ENCODE data around the gene PCLAF. TPM values are rescaled to one million over a fixed set of nuclear protein-coding genes. Genes with fewer than 3 reads are reported as not detected.
"Not testable (repeated sequence)": the region's sequence is repeated elsewhere in the genome, so short reads cannot be mapped to it uniquely, and the experiment has no call there.

The PCLAF gene
- total and polyA plus RNA-seq, 12 donors = 0.17 to 4.5 (median 0.67) TPM; not detected in 5

DNA sequence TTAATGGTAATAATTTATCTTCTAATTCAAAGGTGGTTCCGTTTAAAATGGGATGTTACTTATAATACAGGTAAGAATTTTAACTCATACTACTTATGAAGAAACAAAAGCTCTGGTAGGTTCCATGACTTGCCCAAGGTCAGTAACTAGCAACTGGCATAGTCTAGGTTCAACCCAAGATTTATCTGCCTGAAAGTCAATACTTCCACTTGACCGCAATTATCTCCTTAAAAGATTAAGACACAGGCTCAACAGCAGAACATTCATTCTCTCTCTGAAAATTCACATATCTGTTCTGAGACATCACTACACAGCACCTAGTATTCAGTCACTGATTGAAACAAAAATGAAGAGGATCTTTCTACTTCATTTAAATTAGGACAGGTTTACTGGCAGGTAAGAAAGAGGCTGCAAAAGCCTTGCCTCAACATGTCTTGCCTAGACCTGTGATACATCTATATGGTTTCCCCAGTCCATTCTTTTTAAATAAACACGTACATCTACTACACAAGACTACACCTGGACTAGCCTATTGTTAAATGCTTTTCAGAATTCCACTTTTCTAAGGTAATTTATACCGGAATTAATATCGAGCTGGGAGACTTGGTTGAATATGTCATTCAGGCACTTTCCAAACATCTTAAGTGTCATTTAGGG is 26.4 kb downstream of the PCLAF start:
- 32% methylated on average over 5 of the region's 5 CpGs for WGBS, 2 donors
- peak overlapping the region in 7 of 10 donors; percentile 65 to 88 (median 80) for H3K27ac ChIP-seq

DNA sequence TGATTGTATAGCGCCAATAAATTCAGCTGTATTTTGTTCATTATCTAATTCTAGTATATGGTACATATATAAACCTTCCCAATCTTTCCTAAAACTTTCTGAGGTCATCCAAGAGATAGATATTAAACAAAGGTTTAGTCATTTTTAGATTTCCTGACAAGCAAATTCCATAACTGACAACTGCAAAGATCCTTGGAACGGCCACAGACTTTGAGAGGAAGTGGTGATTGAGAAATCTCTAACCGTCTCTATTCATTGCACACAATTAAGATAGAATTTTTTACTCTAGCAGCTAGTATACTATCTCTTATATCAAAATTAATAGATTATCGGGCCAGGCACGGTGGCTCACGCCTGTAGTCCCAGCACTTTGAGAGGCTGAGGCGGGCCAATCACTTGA is 30.0 kb downstream of the PCLAF start:
- Histone ChIP-seq H3K4me3 (no peak overlapping the region), H3K4me1 (peaks cover 0 to 38% (median 17%) of the 10 kb centered on the region in 9 donors), H3K36me3 (peaks cover 0 to 34% (median 0%) of the 10 kb centered on the region in 9 donors), H3K27ac (peak overlapping the region in 1 of 10 donors; percentile 32), H3K9me3 (no peaks in the 10 kb centered on the region), H3K27me3 (no peaks in the 10 kb centered on the region)
- no peak for ATAC-seq
- no peak for DNase-seq
- WGBS, 2 donors = 66 to 76% methylated on average over 7 of the region's 7 CpGs
- intact Hi-C loops (cut with DNase I) = loop anchor here in 4 of 10 donors (10.0 kb wide), 2 partner anchors 136 to 186 kb away; partner anchors contain the start of gene PPIB (in 1 of the 4)
- TF ChIP-seq, protein P1, sequence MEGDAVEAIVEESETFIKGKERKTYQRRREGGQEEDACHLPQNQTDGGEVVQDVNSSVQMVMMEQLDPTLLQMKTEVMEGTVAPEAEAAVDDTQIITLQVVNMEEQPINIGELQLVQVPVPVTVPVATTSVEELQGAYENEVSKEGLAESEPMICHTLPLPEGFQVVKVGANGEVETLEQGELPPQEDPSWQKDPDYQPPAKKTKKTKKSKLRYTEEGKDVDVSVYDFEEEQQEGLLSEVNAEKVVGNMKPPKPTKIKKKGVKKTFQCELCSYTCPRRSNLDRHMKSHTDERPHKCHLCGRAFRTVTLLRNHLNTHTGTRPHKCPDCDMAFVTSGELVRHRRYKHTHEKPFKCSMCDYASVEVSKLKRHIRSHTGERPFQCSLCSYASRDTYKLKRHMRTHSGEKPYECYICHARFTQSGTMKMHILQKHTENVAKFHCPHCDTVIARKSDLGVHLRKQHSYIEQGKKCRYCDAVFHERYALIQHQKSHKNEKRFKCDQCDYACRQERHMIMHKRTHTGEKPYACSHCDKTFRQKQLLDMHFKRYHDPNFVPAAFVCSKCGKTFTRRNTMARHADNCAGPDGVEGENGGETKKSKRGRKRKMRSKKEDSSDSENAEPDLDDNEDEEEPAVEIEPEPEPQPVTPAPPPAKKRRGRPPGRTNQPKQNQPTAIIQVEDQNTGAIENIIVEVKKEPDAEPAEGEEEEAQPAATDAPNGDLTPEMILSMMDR (IDR thresholded peaks at IDR 0.05) = no peak

More for the DNA sequence above, 26.4 kb downstream of the PCLAF start:
- intact Hi-C loops (cut with DNase I) = loop anchor here in 9 of 10 donors (2.0 to 10.0 kb wide), 5 partner anchors 32 to 190 kb away; partner anchors contain the start of genes PPIB (in 1 of the 9) and TRIP4 (in 1 of the 9)
- ATAC-seq (no peak), DNase-seq (no peak)
- TF ChIP-seq, protein P1 (IDR thresholded peaks at IDR 0.05) = no peak
- peaks cover 0 to 16% (median 0%) of the 10 kb centered on the region in 9 donors for H3K36me3 ChIP-seq
- H3K9me3 ChIP-seq = no peaks in the 10 kb centered on the region
- H3K27me3 ChIP-seq = no peaks in the 10 kb centered on the region
- H3K4me3 ChIP-seq = peak overlapping the region; percentile 54 to 93 (median 82)
- peaks cover 0 to 38% (median 22%) of the 10 kb centered on the region in 9 donors for H3K4me1 ChIP-seq

DNA sequence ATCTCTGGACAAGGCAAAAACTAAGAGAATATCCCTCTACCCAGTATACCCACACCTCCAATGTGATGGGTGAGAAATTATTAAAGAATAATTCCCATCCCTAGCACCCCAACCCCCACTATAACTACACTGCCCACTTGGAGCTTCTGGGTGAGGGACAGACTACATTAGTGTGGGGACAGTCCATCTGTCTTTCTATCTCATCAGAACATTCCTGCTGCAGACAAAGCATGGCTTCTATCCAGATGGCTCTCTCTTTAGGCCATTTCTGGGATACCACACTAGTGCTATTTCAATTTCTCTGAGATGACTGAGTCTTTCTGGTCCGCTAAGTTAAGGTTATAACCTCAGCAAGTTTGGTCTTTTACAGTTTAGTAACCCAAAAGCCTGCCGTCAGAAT is 31.9 kb downstream of the PCLAF start:
- Histone ChIP-seq H3K27me3 (no peaks in the 10 kb centered on the region), H3K27ac (no peak overlapping the region), H3K36me3 (peaks cover 0 to 34% (median 0%) of the 10 kb centered on the region in 9 donors), H3K4me1 (peaks cover 0 to 33% (median 14%) of the 10 kb centered on the region in 9 donors), H3K9me3 (no peaks in the 10 kb centered on the region), H3K4me3 (no peak overlapping the region)
- TF ChIP-seq, protein P1 (IDR thresholded peaks at IDR 0.05) = no peak
- WGBS, 2 donors = 90 to 97% methylated on average over 2 of the region's 2 CpGs
- intact Hi-C loops (cut with DNase I) = no loop called here
- no peak for DNase-seq
- peak in 2 of 8 donors; percentile 28 to 33 for ATAC-seq

DNA sequence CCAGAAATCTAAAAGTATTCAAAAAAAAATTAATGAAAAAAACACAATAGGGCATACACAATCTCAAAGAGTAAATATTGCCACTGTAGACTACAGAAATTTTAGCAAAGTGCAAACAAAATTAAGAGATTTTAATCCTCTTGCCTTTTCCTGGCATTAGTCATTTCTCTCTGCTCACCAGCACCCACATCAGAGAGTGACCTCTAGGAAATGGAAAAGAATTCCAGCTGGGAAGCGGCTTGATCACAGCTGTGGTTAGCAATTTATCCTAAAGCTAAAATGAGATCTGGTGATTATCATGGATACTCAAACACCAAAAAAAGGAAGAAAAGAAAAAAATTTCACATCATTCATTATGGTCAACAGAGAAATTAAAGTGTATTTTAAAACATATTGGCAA is 32.8 kb downstream of the PCLAF start:
- Histone ChIP-seq H3K4me3 (no peak overlapping the region), H3K27me3 (no peaks in the 10 kb centered on the region), H3K36me3 (peaks cover 0 to 30% (median 0%) of the 10 kb centered on the region in 9 donors), H3K27ac (no peak overlapping the region), H3K9me3 (no peaks in the 10 kb centered on the region), H3K4me1 (peaks cover 0 to 34% (median 10%) of the 10 kb centered on the region in 9 donors)
- TF ChIP-seq, protein P1 (IDR thresholded peaks at IDR 0.05) = no peak
- 96 to 100% methylated on average over 1 of the region's 1 CpG for WGBS, 2 donors
- intact Hi-C loops (cut with DNase I) = no loop called here
- ATAC-seq (no peak), DNase-seq (no peak)

DNA sequence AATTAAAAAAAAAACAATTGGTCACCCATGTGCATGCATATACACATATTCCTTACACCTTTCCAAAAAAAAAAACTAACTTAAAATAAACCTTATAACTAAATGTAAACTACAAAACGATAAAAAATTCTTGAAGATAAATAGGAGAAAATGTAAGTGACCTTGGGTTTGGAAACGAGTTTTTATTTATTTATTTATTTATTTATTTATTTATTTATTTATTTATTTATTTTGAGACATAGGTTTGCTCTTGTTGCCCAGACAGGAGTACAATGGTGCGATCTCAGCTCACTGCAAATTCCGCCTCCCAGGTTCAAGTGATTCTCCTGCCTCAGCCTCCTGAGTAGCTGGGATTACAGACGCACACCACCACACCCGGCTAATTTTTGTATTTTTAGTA is 35.0 kb downstream of the PCLAF start:
- H3K27ac ChIP-seq; intact Hi-C loops (cut with DNase I); ATAC-seq; H3K9me3 ChIP-seq; DNase-seq; H3K27me3 ChIP-seq; H3K4me3 ChIP-seq: not testable (repeated sequence)
- Histone ChIP-seq H3K4me1 (peaks cover 0 to 32% (median 10%) of the 10 kb centered on the region in 9 donors), H3K36me3 (peaks cover 0 to 38% (median 0%) of the 10 kb centered on the region in 9 donors)
- 96 to 99% methylated on average over 6 of the region's 6 CpGs for WGBS, 2 donors

All from heart right ventricle (tissue), 16 donors.